Panc1 (cell line): ENCODE data around the gene BARX1. TPM values are rescaled to one million over a fixed set of nuclear protein-coding genes. Genes with fewer than 3 reads are reported as not detected.

Source experiments
- ATAC-seq: fragments of 200-7000 bp; cut with Tn5 transposase; 2 replicates; pipeline ENCODE4 v1.9.1; 2020; ENCODE audit warnings: mild to moderate bottlenecking, moderate library complexity
- BruUV-seq: library from RNA; stranded (reverse); fragments of 400-500 nt; replicated peaks from 2 replicates; lab custom pipeline; 2021; lab: Mats Ljungman, UMichigan
- CTCF ChIA-PET: fragments of 300-600 bp; sonication (Branson Sonifier 250); formaldehyde crosslinking; loops from one replicate; lab custom pipeline; 2022; ENCODE audit warnings: antibody characterized with exemption; lab: Charles Lee
- POLR2A ChIA-PET: fragments of 300-600 bp; sonication (Branson Sonifier 250); formaldehyde crosslinking; loops from one replicate; lab custom pipeline; 2022; ENCODE audit warnings: antibody characterized with exemption; lab: Charles Lee
- DNase-seq: peaks from one replicate; pipeline ENCODE4 v3.0.0-alpha.2; 2010; ENCODE audit warnings: low read depth, low spot score
- H3K27ac ChIP-seq: 2 replicates; pipeline ENCODE4 v1.5.1; 2011; ENCODE audit warnings: mild to moderate bottlenecking, low read length, inconsistent platforms
- H3K27me3 ChIP-seq: fragments of 200-500 bp; sonication (Bioruptor generic); 2 replicates; pipeline ENCODE4 v1.6.0; 2014; ENCODE audit warnings: low read length, inconsistent platforms; ENCODE audit not compliant: control insufficient read depth, insufficient read depth
- H3K36me3 ChIP-seq: fragments of 200-500 bp; sonication (Bioruptor generic); 2 replicates; pipeline ENCODE4 v1.5.1; 2014; ENCODE audit warnings: inconsistent platforms, mild to moderate bottlenecking, low read length, moderate library complexity; ENCODE audit not compliant: control insufficient read depth, insufficient read depth
- H3K4me1 ChIP-seq: 2 replicates; pipeline ENCODE4 v1.5.1; 2011; ENCODE audit warnings: inconsistent platforms, mild to moderate bottlenecking, low read length, moderate library complexity; ENCODE audit not compliant: control insufficient read depth, insufficient read depth
- H3K4me3 ChIP-seq, 2 experiments: 2 replicates each; pipeline ENCODE4 v1.5.1; 2011 to 2012; ENCODE audit warnings: low read depth in 2 of 2, low read length in 2 of 2, mild to moderate bottlenecking in 2 of 2, inconsistent platforms in 1 of 2, moderate library complexity in 1 of 2
- H3K9me3 ChIP-seq: fragments of 200-500 bp; sonication (Bioruptor generic); 2 replicates; pipeline ENCODE4 v1.5.1; 2014; ENCODE audit warnings: low read depth, mild to moderate bottlenecking, inconsistent platforms, low read length, moderate library complexity; ENCODE audit not compliant: control insufficient read depth, insufficient read depth
- CTCF ChIP-seq: fragments of 450-650 bp; IDR thresholded peaks from 2 replicates; pipeline ENCODE4 v1.5.1; 2017; ENCODE audit warnings: mild to moderate bottlenecking
- POLR2AphosphoS5 ChIP-seq: IDR thresholded peaks from 2 replicates; pipeline ENCODE4 v1.6.1; 2012; ENCODE audit warnings: mild to moderate bottlenecking, low read depth, low read length, moderate library complexity
- SIN3A ChIP-seq: IDR thresholded peaks from 2 replicates; pipeline ENCODE4 v1.6.1; 2012; ENCODE audit warnings: low read depth, mild to moderate bottlenecking, low read length, moderate library complexity, borderline replicate concordance; ENCODE audit not compliant: insufficient read depth
- TCF7L2 ChIP-seq: IDR thresholded peaks from 2 replicates; pipeline ENCODE4 v1.6.1; 2011; ENCODE audit warnings: mild to moderate bottlenecking, low read depth, low read length, inconsistent platforms
- in situ Hi-C: cut with HindIII; loops from 2 replicates; pipeline ENCODE4 v1.10.0; 2016; ENCODE audit warnings: low sequenced_read_pairs, low pct_unique_long_range_greater_than_20kb
- intact Hi-C: fragments of 100-400 bp; cut with micrococcal nuclease; formaldehyde crosslinking; loops from one replicate; pipeline ENCODE4 v1.10.0; 2022; ENCODE audit not compliant: unreplicated experiment
- total RNA-seq: library from RNA; stranded (reverse); gene quantifications from one replicate; pipeline ENCODE4 v1.2.1, GENCODE V29; 2021; ENCODE audit not compliant: unreplicated experiment
- TF ChIP-seq, protein P1 (sequence below), 2 experiments: IDR thresholded peaks; 2 replicates each; pipeline ENCODE4 v1.6.1; 2011 to 2012; ENCODE audit warnings: low read depth in 2 of 2, control low read depth in 1 of 2, low read length in 1 of 2, mild to moderate bottlenecking in 1 of 2, moderate library complexity in 1 of 2; ENCODE audit not compliant: insufficient read depth in 1 of 2

The BARX1 gene
- total RNA-seq, 1 experiment from 2014 or later = 81.2 TPM

GRCh38 chr9:93916358-93916757 lies 38.8 kb downstream of the BARX1 start:
- ChIA-PET POLR2A (no interaction called here), CTCF (interaction anchor here (0.7 kb wide), 1 partner anchor 94 kb away, joined by 4 read pairs; no protein-coding TSS in a partner anchor)
- no peaks in the 10 kb centered on the region for H3K27me3 ChIP-seq
- TF ChIP-seq TCF7L2 = no peak
- no peak for TF ChIP-seq POLR2AphosphoS5
- TF ChIP-seq, protein P1, sequence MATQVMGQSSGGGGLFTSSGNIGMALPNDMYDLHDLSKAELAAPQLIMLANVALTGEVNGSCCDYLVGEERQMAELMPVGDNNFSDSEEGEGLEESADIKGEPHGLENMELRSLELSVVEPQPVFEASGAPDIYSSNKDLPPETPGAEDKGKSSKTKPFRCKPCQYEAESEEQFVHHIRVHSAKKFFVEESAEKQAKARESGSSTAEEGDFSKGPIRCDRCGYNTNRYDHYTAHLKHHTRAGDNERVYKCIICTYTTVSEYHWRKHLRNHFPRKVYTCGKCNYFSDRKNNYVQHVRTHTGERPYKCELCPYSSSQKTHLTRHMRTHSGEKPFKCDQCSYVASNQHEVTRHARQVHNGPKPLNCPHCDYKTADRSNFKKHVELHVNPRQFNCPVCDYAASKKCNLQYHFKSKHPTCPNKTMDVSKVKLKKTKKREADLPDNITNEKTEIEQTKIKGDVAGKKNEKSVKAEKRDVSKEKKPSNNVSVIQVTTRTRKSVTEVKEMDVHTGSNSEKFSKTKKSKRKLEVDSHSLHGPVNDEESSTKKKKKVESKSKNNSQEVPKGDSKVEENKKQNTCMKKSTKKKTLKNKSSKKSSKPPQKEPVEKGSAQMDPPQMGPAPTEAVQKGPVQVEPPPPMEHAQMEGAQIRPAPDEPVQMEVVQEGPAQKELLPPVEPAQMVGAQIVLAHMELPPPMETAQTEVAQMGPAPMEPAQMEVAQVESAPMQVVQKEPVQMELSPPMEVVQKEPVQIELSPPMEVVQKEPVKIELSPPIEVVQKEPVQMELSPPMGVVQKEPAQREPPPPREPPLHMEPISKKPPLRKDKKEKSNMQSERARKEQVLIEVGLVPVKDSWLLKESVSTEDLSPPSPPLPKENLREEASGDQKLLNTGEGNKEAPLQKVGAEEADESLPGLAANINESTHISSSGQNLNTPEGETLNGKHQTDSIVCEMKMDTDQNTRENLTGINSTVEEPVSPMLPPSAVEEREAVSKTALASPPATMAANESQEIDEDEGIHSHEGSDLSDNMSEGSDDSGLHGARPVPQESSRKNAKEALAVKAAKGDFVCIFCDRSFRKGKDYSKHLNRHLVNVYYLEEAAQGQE (IDR thresholded peaks at IDR 0.05; ENCODE audit: insufficient read depth in 1 of 2, low read depth in 2 of 2, low read length in 1 of 2) = no peak
- TF ChIP-seq SIN3A = no peak
- TF ChIP-seq CTCF = no peak
- no peaks in the 10 kb centered on the region for H3K4me1 ChIP-seq
- ATAC-seq = no peak
- no peaks in the 10 kb centered on the region for H3K36me3 ChIP-seq
- no peaks in the 10 kb centered on the region for H3K9me3 ChIP-seq
- no TSS peak for BruUV-seq
- no peak for DNase-seq
- no peak overlapping the region for H3K27ac ChIP-seq
- intact Hi-C loops (no loop called here), in situ Hi-C loops (no loop called here)
- no peak overlapping the region for H3K4me3 ChIP-seq

DNA sequence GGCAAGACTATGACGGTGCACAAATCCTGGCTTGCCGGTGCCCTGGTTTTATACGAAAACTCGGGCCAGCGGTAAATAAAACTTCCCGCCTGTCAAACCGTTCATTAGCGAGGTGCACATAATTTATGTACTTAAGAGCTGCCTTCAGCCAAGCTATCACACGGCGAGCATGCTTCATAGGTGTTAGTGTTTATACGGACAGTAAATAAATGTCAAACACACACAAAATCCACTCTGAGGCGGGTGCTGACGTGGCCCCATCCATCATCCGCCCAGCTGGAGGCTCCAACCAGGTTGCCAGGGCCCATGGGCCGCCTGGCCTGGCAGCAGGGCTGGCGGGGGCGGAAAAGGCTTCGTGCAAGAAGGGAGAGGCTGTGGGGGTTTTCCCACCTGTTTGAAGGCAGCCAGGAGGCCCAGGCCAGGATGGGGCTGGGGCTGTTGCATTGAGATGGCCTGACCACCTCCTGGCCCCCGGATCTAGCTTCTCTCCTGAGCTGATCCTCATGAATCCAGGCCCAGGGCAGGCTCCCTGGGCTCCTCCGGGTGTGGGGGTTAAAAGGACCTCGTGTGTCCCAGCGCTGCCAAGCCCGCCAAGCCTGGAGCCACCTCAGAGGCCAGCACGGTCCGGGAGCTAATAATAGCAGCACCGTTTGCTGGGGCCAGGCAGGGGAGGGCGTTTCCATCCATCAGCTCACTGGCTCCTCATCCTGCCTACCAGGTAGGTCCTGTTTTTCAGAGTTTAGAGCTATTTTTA lies 43.2 kb downstream of the BARX1 start:
- no peak overlapping the region for H3K27ac ChIP-seq
- TF ChIP-seq POLR2AphosphoS5 = no peak
- ATAC-seq (no peak; the same call in 1 of the 2 replicates), DNase-seq (no peak)
- H3K4me3 ChIP-seq = no peak overlapping the region
- intact Hi-C loops (no loop called here), in situ Hi-C loops (no loop called here)
- H3K4me1 ChIP-seq = no peaks in the 10 kb centered on the region
- H3K9me3 ChIP-seq = no peaks in the 10 kb centered on the region
- H3K36me3 ChIP-seq = no peaks in the 10 kb centered on the region
- ChIA-PET POLR2A (no interaction called here), CTCF (no interaction called here)
- no TSS peak for BruUV-seq
- no peaks in the 10 kb centered on the region for H3K27me3 ChIP-seq

- Histone ChIP-seq H3K27me3 (no peaks in the 10 kb centered on the region), H3K36me3 (no peaks in the 10 kb centered on the region), H3K27ac (no peak overlapping the region), H3K4me1 (no peaks in the 10 kb centered on the region), H3K9me3 (no peaks in the 10 kb centered on the region), H3K4me3 (no peak overlapping the region)
- no peak for DNase-seq
- no TSS peak for BruUV-seq
- intact Hi-C loops = no loop called here
- no peak for ATAC-seq
- ChIA-PET CTCF (no interaction called here), POLR2A (no interaction called here)
- in situ Hi-C loops = no loop called here
- no peak for TF ChIP-seq POLR2AphosphoS5
- no peak for TF ChIP-seq CTCF
- no peak for TF ChIP-seq TCF7L2
- TF ChIP-seq, protein P1 (IDR thresholded peaks at IDR 0.05; ENCODE audit: insufficient read depth in 1 of 2, low read depth in 2 of 2, low read length in 1 of 2) = no peak
- no peak for TF ChIP-seq SIN3A
Observed at GRCh38 chr9:93911136-93911745, 43.9 kb downstream of the BARX1 start.
